Activated B cell treated with CpG ODN at 0.5 μM for 24 hours (primary cell): Measurements from ENCODE around the gene GABARAP. TPM values are rescaled to one million over a fixed set of nuclear protein-coding genes. Genes with fewer than 3 reads are reported as not detected.

Source experiments
- ATAC-seq: fragments of 200-7000 bp; cut with Tn5 transposase; one replicate; pipeline ENCODE4 v1.10.0; 2021; ENCODE audit warnings: low read depth, mild to moderate bottlenecking, moderate library complexity
- CTCF ChIA-PET: fragments of 350-600 bp; sonication (Branson Sonifier 250); formaldehyde crosslinking; loops from one replicate; lab custom pipeline; 2021; ENCODE audit warnings: antibody characterized with exemption; lab: Charles Lee
- POLR2A ChIA-PET: fragments of 350-600 bp; sonication (Branson Sonifier 250); formaldehyde crosslinking; loops from one replicate; lab custom pipeline; 2021; ENCODE audit warnings: antibody characterized with exemption; lab: Charles Lee
- DNase-seq: peaks from one replicate; pipeline ENCODE4 v3.0.0; 2022
- H3K27ac Mint-ChIP-seq: one replicate; pipeline ENCODE4 v1.8.0; 2020; ENCODE audit warnings: mixed read lengths
- H3K27me3 Mint-ChIP-seq: one replicate; pipeline ENCODE4 v1.8.0; 2021; ENCODE audit warnings: mixed read lengths
- H3K36me3 Mint-ChIP-seq: one replicate; pipeline ENCODE4 v1.8.0; 2021; ENCODE audit warnings: low read depth, mixed read lengths
- H3K4me1 Mint-ChIP-seq: one replicate; pipeline ENCODE4 v1.8.0; 2021; ENCODE audit warnings: mixed read lengths
- H3K4me3 Mint-ChIP-seq: one replicate; pipeline ENCODE4 v1.8.0; 2020; ENCODE audit warnings: mild to moderate bottlenecking, mixed read lengths
- H3K9me3 Mint-ChIP-seq: one replicate; pipeline ENCODE4 v1.8.0; 2020; ENCODE audit warnings: mixed read lengths
- intact Hi-C: fragments of 100-400 bp; cut with micrococcal nuclease; formaldehyde crosslinking; loops from one replicate; pipeline ENCODE4 v1.15.1; 2024
- total RNA-seq: library from RNA; stranded (reverse); gene quantifications from 2 replicates; pipeline ENCODE4 v1.2.3, GENCODE V29; 2022
- TF ChIP-seq, protein P1 (sequence below): fragments of 200-600 bp; IDR thresholded peaks from one replicate; pipeline ENCODE4 v1.8.0; 2022; ENCODE audit warnings: antibody characterized with exemption, mild to moderate bottlenecking

GABARAP gene
- total RNA-seq, 1 donor from 2014 or later: 291 TPM

DNA sequence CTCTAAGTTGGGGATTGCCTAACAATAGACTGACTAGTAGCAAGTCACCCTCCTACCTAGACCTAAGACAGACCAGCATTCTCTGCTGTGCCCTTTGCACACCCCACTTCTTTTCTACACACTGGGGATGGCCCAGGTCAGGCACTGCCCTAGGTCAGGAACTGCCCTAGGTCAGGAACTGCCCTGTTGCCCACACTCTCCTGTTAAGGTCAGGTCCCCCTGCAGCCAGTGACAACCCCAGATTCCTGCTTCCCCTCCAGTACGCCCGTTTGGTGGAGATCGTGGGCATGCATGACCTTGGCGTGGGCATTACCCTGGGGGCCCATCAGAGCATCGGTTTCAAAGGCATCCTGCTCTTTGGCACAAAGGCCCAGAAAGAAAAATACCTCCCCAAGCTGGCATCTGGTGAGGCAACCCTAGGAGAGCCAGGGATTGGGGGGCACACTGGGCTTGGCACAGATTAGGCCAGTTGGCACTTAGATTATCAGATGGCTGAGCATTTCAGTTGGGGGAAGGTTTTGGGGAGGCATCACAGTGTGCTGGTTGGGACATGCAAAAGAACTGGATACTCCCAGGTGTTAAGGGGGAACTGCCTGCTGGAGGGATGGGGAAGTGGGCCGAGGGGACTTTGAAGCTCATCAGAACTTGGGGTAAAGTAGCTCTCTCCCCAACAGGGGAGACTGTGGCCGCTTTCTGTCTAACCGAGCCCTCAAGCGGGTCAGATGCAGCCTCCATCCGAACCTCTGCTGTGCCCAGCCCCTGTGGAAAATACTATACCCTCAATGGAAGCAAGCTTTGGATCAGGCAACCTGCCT lies 20.8 kb downstream of the GABARAP start:
- Mint-ChIP-seq H3K4me3 (peak overlapping the region; percentile 96), H3K9me3 (no peaks in the 10 kb centered on the region), H3K4me1 (peaks cover 41% of the 10 kb centered on the region), H3K27ac (peak overlapping the region; percentile 37), H3K27me3 (no peaks in the 10 kb centered on the region), H3K36me3 (peaks cover 52% of the 10 kb centered on the region)
- ATAC-seq (no peak), DNase-seq (no peak)
- CTCF ChIA-PET: interaction anchor here (0.7 to 2.7 kb wide), 15 partner anchors 11 to 339 kb away, joined by 3 to 24 read pairs (median 3); partner anchors contain the start of genes CLDN7, DVL2, GABARAP and PHF23
- TF ChIP-seq, protein P1, sequence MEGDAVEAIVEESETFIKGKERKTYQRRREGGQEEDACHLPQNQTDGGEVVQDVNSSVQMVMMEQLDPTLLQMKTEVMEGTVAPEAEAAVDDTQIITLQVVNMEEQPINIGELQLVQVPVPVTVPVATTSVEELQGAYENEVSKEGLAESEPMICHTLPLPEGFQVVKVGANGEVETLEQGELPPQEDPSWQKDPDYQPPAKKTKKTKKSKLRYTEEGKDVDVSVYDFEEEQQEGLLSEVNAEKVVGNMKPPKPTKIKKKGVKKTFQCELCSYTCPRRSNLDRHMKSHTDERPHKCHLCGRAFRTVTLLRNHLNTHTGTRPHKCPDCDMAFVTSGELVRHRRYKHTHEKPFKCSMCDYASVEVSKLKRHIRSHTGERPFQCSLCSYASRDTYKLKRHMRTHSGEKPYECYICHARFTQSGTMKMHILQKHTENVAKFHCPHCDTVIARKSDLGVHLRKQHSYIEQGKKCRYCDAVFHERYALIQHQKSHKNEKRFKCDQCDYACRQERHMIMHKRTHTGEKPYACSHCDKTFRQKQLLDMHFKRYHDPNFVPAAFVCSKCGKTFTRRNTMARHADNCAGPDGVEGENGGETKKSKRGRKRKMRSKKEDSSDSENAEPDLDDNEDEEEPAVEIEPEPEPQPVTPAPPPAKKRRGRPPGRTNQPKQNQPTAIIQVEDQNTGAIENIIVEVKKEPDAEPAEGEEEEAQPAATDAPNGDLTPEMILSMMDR: no peak
- intact Hi-C loops: loop anchor here (1.0 kb wide), 2 partner anchors 59 to 75 kb away; no protein-coding TSS in a partner anchor
- POLR2A ChIA-PET: interaction anchor here (0.9 to 10.5 kb wide), 9 partner anchors 15 to 352 kb away, joined by 3 to 245 read pairs (median 5); partner anchors contain the start of genes CTDNEP1, DVL2, ELP5 and GABARAP

DNA sequence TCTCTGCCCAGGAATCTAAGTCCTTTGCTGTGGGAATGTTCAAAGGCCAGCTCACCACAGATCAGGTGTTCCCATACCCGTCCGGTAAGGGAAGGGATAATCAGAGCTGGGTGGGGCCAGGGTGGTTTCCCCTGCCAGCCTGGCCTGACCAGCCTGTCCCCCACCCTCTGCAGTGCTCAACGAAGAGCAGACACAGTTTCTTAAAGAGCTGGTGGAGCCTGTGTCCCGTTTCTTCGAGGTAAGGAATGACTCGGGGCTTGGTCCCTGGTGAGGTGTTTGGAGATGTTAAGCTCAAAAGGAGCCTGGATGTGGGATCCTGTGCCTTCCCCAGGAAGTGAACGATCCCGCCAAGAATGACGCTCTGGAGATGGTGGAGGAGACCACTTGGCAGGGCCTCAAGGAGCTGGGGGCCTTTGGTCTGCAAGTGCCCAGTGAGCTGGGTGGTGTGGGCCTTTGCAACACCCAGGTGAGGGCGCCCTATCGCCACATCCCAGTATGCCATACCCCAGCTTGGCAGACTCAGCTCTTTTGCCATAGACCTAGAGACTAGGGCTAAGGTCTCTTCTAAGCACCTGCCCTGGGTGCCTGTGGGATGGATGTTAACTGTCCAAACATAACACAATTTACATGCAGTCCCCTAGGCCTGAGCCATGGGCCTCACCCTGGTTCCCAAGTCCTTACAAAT lies 21.5 kb downstream of the GABARAP start:
- peak; percentile 39 for ATAC-seq
- POLR2A ChIA-PET: interaction anchor here (0.5 to 10.5 kb wide), 12 partner anchors 15 to 353 kb away, joined by 3 to 245 read pairs (median 5); partner anchors contain the start of genes CTDNEP1, DVL2, ELP5 and GABARAP
- CTCF ChIA-PET: interaction anchor here (0.7 to 2.7 kb wide), 16 partner anchors 12 to 340 kb away, joined by 3 to 24 read pairs (median 3); partner anchors contain the start of genes CLDN7, DVL2, GABARAP and PHF23
- Mint-ChIP-seq H3K9me3 (no peaks in the 10 kb centered on the region), H3K27ac (peak overlapping the region; percentile 88), H3K27me3 (no peaks in the 10 kb centered on the region), H3K36me3 (peaks cover 48% of the 10 kb centered on the region), H3K4me1 (peaks cover 48% of the 10 kb centered on the region), H3K4me3 (peak overlapping the region; percentile 96)
- intact Hi-C loops: loop anchor here (1.0 kb wide), 3 partner anchors 14 to 76 kb away; partner anchors contain the start of gene DVL2
- peak; percentile 39 for DNase-seq
- TF ChIP-seq, protein P1: no peak

DNA sequence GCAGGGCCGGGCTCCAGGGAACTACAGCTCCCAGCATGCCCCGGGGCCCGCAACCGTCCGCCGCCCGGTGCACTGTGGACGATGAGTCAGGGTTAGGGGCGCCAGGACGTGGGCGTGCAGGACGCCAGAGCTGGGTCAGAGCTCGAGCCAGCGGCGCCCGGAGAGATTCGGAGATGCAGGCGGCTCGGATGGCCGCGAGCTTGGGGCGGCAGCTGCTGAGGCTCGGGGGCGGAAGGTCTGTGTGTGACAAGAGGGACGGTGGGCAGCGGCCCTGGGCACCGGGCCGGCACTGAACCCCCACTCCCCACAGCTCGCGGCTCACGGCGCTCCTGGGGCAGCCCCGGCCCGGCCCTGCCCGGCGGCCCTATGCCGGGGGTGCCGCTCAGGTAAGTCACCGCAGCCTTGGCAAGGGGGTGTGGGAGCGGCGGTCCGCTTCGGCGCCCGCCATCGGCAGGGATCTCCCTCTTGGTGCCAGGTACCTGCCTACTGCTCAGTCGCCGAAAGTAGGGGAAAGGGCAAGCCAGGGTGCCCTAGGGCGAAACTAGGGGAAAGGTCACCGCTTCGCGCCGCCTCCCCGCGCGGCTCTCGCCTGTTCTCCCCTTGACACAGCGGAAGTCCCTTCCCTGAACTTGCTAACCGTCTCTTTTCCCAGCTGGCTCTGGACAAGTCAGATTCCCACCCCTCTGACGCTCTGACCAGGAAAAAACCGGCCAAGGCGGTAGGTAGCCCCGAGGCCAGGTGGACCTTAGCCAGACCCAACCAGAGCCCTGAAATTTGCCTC lies 22.2 kb downstream of the GABARAP start, which contains the start of the genes ACADVL and DLG4:
Gene ACADVL, plus strand, starts transcription at position 127 of the 781 bp plus-strand sequence. Its CDS starts 47 bp downstream, at position 174.
Gene DLG4, minus strand, starts transcription at position 25 of the 781 bp plus-strand sequence.
- peak within 1 kb of the TSS; percentile 91 for H3K27ac Mint-ChIP-seq
- ATAC-seq (peak; percentile 75), DNase-seq (peak; percentile 75)
- POLR2A ChIA-PET: interaction anchor here (0.5 to 10.5 kb wide), 21 partner anchors 11 to 622 kb away, joined by 3 to 245 read pairs (median 4); partner anchors contain the start of genes CTDNEP1, DVL2, ELP5 and GABARAP
- TF ChIP-seq, protein P1: no peak
- intact Hi-C loops: loop anchor here (1.0 to 5.0 kb wide), 3 partner anchors 14 to 132 kb away; partner anchors contain the start of genes DVL2 and KCTD11
- H3K36me3 Mint-ChIP-seq: peaks cover 42% of the 10 kb centered on the region
- peaks cover 53% of the 10 kb centered on the region for H3K4me1 Mint-ChIP-seq
- no peaks in the 10 kb centered on the region for H3K27me3 Mint-ChIP-seq
- peak within 1 kb of the TSS; percentile 96 for H3K4me3 Mint-ChIP-seq
- CTCF ChIA-PET: interaction anchor here (0.7 to 2.7 kb wide), 11 partner anchors 14 to 341 kb away, joined by 3 to 24 read pairs (median 4); partner anchors contain the start of genes DVL2 and GABARAP
- no peaks in the 10 kb centered on the region for H3K9me3 Mint-ChIP-seq

DNA sequence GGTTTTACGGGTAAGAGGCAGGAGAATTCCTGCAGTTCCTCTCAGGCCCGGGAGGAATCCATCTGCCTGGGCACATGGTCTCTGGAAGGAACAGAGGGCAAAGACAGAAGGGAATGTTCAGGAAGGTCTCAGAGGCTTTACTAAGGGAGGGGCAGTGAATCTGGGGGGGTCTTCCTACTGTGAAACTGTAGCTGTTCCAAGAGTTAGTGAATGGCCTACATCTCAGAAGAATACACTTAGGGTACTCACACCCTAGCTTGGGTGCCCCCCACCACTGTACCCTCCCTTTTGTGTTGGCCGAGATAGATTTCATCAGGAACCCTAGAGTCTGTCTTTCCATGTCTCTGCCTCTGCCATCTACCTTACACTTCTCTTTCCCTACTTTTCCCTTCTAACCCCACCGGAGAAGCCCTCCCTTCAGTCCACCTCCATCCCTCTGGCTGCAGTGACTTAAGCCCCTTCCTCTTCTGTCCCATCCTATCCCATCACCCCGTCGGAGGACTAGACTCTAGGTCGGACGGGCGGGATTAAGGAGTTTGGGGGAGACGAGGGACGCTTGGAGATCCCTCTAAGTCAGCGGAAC lies 22.9 kb downstream of the GABARAP start:
- H3K27me3 Mint-ChIP-seq: no peaks in the 10 kb centered on the region
- peaks cover 36% of the 10 kb centered on the region for H3K36me3 Mint-ChIP-seq
- TF ChIP-seq, protein P1: no peak
- peak overlapping the region; percentile 96 for H3K4me3 Mint-ChIP-seq
- ChIA-PET POLR2A (interaction anchor here (0.5 to 10.5 kb wide), 17 partner anchors 11 to 623 kb away, joined by 3 to 245 read pairs (median 4); partner anchors contain the start of genes CTDNEP1, DVL2, ELP5 and GABARAP), CTCF (interaction anchor here (1.2 to 2.7 kb wide), 3 partner anchors 23 to 174 kb away, joined by 4 to 24 read pairs (median 8); partner anchors contain the start of gene GABARAP)
- DNase-seq: no peak
- intact Hi-C loops: loop anchor here (1.0 to 5.0 kb wide), 2 partner anchors 14 to 133 kb away; partner anchors contain the start of gene KCTD11
- no peak for ATAC-seq
- H3K4me1 Mint-ChIP-seq: peaks cover 59% of the 10 kb centered on the region
- peak overlapping the region; percentile 91 for H3K27ac Mint-ChIP-seq
- no peaks in the 10 kb centered on the region for H3K9me3 Mint-ChIP-seq
